HG03097 (cell line): ENCODE results near the gene NTRK2.

Source experiments
- ATAC-seq: cut with Tn5 transposase; IDR thresholded peaks from one replicate; pipeline ENCODE4 v1.9.1; 2021; ENCODE audit not compliant: unreplicated experiment, low FRiP score

The NTRK2 gene

DNA sequence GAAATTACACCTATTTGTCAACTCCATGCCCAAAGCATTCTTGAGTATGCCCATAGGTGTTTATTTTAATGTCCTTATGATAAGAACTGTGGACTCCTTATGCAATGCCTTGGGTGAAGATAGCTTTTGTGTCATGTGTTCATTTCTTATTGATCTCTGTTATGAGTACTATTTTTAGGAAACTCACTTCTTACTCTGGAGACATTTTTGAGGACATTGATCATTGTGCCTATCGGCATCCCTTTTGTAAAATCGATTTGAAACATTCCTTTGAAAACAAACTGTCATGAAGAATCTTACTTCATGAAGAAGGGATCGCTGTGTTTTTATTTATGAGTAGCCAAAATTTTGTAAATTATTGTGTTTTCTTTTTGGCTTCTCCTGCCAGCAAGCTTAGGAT is 257.3 kb downstream of the NTRK2 start:
- ATAC-seq, result no peak

GRCh38 chr9:84928419-84928818 is 258.9 kb downstream of the NTRK2 start:
- ATAC-seq, result no peak

- ATAC-seq, result no peak
Measured at GRCh38 chr9:84929068-84929467, 259.5 kb downstream of the NTRK2 start.

- ATAC-seq, result no peak
Measured at GRCh38 chr9:84932915-84933527, 263.5 kb downstream of the NTRK2 start.

- ATAC-seq, result no peak
Measured at GRCh38 chr9:84935528-84936117, 266.1 kb downstream of the NTRK2 start.

- ATAC-seq, result no peak
Measured at GRCh38 chr9:84937180-84937579, 267.7 kb downstream of the NTRK2 start.

DNA sequence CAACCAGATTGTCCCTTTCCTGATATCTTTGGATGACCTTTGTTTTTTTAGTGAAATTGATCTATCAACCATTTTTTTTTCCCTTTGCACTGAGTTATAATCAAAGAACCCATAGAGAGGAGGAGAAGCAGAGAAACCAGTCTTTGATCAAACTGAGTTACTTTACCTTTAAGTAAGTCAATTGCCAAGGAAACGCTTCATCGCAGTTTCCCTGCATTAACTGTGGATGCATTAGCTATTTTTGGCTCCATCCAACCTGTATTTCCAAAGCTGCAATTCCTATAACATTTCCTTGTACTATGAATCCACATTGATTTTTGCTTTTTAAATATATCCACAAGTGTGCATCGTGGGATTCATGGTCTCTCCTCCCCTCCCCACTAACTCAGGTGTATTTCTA is 268.1 kb downstream of the NTRK2 start:
- no peak for ATAC-seq

DNA sequence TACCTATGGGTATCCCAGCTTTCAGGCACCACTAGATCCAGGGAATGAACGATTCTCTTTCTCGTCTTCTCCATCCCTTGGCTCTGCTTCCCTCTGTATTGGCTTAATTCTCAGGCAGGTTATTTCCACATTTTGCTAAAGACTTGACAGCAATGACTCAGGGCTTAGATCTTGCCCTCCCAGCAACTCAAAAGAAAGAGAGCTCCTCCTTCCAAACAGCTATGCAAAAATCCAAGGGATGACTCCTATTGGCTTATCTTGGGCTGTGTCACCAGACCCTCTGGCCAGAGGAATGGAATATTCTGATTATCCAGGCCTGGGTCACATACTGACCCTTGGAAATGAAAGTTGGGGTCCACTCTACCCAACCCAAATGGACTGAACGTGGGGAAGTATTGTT is 270.2 kb downstream of the NTRK2 start:
- ATAC-seq, result no peak

DNA sequence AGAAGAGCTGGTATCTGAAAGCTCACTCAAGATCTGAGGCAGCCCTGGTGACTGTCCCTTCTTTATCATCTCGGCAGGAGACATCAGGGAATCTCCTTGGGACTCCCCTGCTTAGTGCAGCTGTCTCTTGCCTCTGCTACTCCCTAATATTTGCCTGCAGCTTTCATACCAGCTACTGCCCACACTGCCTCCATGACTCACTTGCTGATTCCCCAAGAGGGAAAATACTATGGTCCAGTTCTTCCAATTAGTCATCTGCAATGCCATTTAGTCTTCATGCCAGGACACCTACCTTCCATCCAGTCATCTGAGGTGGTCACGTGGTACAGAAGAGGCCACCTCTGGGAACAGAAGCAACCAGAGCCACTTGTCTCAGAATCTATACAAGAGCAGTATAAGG is 270.8 kb downstream of the NTRK2 start:
- ATAC-seq, result no peak

- no peak for ATAC-seq
Measured at GRCh38 chr9:84941792-84942191, 272.3 kb downstream of the NTRK2 start.

DNA sequence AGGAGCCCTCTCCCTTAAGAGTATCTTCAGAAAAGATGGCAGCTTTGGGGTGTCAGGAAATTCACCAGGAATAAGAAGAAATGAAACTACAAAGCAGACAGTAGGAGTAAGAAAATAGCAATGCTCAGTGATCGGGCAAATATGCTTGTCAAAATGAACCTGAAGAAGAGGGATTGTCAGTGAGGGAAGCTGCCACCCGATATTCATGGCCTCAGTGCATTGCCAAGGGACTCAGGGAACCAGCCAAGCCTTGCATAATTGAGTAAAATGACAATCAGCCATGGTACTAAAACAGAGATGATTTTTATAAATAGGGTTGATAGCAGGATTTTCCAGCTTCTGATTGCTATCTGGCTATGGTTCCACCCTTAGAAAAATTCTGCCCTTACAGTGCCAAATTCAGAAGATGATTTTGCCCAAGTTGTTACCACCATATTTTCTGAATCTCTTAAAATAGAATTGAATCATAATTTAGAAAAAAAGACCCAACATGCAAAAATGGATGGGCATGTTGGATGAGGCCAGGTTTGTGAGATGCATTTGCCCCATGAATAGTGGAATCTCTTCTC is 274.0 kb downstream of the NTRK2 start:
- ATAC-seq, result no peak

- ATAC-seq, result no peak
Measured at GRCh38 chr9:84945878-84946538, 276.5 kb downstream of the NTRK2 start.

GRCh38 chr9:84947412-84947972 is 278.0 kb downstream of the NTRK2 start:
- ATAC-seq, result no peak

DNA sequence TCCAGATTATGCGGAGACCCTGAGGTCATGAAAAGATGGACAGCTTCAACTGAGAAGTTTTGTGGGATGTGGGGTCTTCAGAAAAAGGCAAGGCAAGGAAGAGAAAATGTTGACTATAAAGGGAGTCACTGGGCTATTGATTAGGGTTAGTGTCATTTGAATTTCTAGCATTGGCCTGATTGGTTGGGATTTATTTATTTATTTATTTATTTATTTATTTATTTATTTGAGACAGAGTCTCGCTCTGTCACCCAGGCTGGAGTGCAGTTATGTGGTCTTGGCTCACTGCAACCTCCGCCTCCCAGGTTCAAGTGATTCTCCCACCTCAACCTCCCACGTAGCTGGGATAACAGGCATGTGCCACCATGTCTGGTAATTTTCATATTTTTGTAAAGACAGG is 279.7 kb downstream of the NTRK2 start:
- ATAC-seq, result no peak

- no peak for ATAC-seq
Measured at GRCh38 chr9:84949971-84950370, 280.4 kb downstream of the NTRK2 start.

DNA sequence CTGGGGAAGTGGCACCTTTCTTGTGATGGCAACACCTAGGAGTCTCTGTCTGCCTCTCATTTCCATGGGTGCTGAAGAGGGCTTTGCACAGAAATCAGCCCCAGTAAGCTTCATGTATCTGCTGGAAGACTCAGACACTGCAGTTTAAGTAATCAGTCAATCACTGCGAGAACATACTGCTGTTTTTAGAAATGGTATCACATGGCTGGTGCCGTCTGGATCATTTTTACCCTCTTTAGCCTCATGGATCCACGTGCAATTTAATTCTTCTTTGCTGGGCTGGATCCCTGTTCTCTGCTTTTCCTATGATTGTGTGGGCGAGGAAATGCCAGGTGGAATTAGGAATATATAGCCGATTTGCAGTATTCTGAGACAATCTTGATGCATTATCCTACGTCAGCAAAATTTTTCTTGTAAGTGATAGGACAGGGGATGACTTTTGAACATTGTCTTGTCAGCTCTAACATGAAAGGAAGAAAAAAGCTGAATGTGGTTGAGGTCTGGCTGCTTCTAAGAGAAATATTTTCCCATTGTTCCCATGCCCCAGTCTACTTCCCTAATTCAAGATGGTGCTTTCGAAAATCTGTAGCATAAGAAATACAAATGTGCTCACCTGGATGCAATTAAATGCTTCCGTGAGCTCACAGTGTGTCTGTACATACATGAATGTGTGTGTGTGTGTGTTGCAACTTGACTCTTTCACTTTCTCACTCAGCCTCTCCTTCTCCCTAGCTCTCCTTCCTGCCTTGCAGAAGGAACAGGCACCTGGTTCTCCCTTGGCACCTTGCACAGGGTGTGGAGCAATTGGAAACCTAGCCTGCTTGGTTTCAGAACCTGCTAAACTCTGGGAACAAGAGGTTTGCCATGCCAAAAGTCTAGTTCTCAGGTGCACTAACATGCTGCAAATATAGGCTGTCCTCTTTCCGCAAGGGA is 281.6 kb downstream of the NTRK2 start:
- no peak for ATAC-seq

DNA sequence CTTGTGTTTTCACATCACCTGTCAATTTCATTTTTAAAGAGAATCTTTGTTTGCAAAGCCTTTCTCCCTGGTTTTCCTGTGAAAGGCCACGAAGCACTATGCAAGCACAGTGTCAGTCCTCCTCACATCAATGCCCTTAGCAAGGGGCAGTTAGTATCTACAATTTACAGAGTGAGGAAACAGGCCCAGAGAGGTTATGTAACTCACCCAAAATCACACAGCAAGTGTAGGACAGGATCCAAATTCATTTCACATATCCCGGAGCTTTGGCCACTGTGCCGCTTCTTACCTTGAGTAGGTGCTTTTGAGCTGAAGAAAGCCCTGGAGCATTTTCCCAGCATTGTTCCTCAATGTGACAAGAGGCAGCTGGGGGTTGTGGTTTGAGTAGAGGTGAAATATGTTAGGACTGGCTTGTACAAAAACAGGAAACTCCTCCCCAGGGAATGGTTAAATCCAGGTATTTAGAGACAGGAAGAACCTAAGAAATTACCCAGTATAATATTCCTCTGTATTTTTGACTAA is 283.8 kb downstream of the NTRK2 start:
- no peak for ATAC-seq

- peak; percentile 86 for ATAC-seq
Measured at GRCh38 chr9:84953797-84954705, 284.5 kb downstream of the NTRK2 start.

DNA sequence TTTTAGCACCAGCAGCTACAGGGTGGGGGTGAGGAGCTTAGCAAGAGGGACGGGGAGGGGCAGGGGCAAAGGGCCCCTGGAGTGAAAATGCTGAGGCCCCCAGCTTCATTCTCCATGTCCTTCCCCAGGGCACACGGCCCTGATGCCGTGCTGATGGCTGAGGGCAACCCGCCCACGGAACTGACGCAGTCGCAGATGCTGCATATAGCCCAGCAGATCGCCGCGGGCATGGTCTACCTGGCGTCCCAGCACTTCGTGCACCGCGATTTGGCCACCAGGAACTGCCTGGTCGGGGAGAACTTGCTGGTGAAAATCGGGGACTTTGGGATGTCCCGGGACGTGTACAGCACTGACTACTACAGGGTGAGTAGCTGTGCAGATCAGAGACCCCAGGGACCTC is 285.6 kb downstream of the NTRK2 start:
- ATAC-seq, result no peak
